OCI-LY7 (cell line): Measurements from ENCODE around the gene MTFP1. TPM values are rescaled to one million over a fixed set of nuclear protein-coding genes. Genes with fewer than 3 reads are reported as not detected.

Experiments
- BruUV-seq: library from RNA; stranded (reverse); fragments of 400-500 nt; replicated peaks from 2 replicates; lab custom pipeline; 2021; lab: Mats Ljungman, UMichigan
- CTCF ChIA-PET: fragments of 300-600 bp; sonication (Branson Sonifier 250); formaldehyde crosslinking; loops from one replicate; lab custom pipeline; 2022; ENCODE audit warnings: antibody characterized with exemption; ENCODE audit not compliant: unreplicated experiment; lab: Charles Lee
- POLR2A ChIA-PET: fragments of 300-600 bp; sonication (Branson Sonifier 250); formaldehyde crosslinking; loops from one replicate; lab custom pipeline; 2022; ENCODE audit warnings: antibody characterized with exemption; lab: Charles Lee
- DNase-seq: peaks from one replicate; pipeline ENCODE4 v3.0.0-alpha.2; 2015; ENCODE audit warnings: low spot score
- H2AFZ ChIP-seq: fragments of 200-600 bp; sonication (generic), shearing (Covaris generic); 2 replicates; pipeline ENCODE4 v1.6.1; 2014; ENCODE audit warnings: mild to moderate bottlenecking, antibody characterized with exemption, low read length, moderate library complexity
- H3K27ac ChIP-seq: fragments of 200-600 bp; sonication (generic); 2 replicates; pipeline ENCODE4 v1.5.1; 2014; ENCODE audit warnings: mixed run types, low read depth, mild to moderate bottlenecking, moderate library complexity, low read length, inconsistent platforms; ENCODE audit not compliant: poor library complexity, severe bottlenecking
- H3K36me3 ChIP-seq: fragments of 200-600 bp; sonication (generic); 2 replicates; pipeline ENCODE4 v1.6.1; 2014; ENCODE audit warnings: mild to moderate bottlenecking, antibody characterized with exemption, low read length, moderate library complexity, mixed read lengths; ENCODE audit not compliant: insufficient read depth
- H3K4me1 ChIP-seq: fragments of 200-600 bp; sonication (generic); 2 replicates; pipeline ENCODE4 v1.5.1; 2014; ENCODE audit warnings: mild to moderate bottlenecking, low read length; ENCODE audit not compliant: insufficient read depth, poor library complexity, severe bottlenecking
- H3K4me2 ChIP-seq: fragments of 200-600 bp; sonication (generic); 2 replicates; pipeline ENCODE4 v1.6.1; 2014; ENCODE audit warnings: mild to moderate bottlenecking, low read length
- H3K4me3 ChIP-seq: fragments of 200-600 bp; sonication (generic); 2 replicates; pipeline ENCODE4 v1.5.1; 2014; ENCODE audit warnings: mild to moderate bottlenecking, low read depth, low read length; ENCODE audit not compliant: poor library complexity, severe bottlenecking
- H3K79me2 ChIP-seq: fragments of 200-600 bp; sonication (generic); 2 replicates; pipeline ENCODE4 v1.6.1; 2016; ENCODE audit warnings: low read depth, mild to moderate bottlenecking, low read length, moderate library complexity, mixed read lengths; ENCODE audit not compliant: insufficient read depth
- H3K9me2 ChIP-seq: fragments of 200-600 bp; sonication (generic); 2 replicates; pipeline ENCODE4 v1.6.1; 2016; ENCODE audit warnings: mild to moderate bottlenecking, low read length, mixed read lengths; ENCODE audit not compliant: insufficient read depth
- H3K9me3 ChIP-seq: fragments of 200-600 bp; sonication (generic); 2 replicates; pipeline ENCODE4 v1.6.1; 2014; ENCODE audit warnings: mild to moderate bottlenecking, mixed run types, low read length, mixed read lengths
- H4K20me1 ChIP-seq: fragments of 200-600 bp; sonication (generic); 2 replicates; pipeline ENCODE4 v1.6.1; 2014; ENCODE audit warnings: mild to moderate bottlenecking, antibody characterized with exemption, low read length, moderate library complexity, mixed read lengths; ENCODE audit not compliant: insufficient read depth
- EZH2phosphoT487 ChIP-seq: fragments of 200-600 bp; sonication (generic); IDR thresholded peaks from 2 replicates; pipeline ENCODE4 v1.6.1; 2018; ENCODE audit warnings: low read depth, borderline replicate concordance, mild to moderate bottlenecking, mixed run types, antibody characterized with exemption, low read length, moderate library complexity, mixed read lengths
- intact Hi-C: fragments of 100-400 bp; cut with micrococcal nuclease; formaldehyde crosslinking; loops from one replicate; pipeline ENCODE4 v1.10.0; 2022; ENCODE audit not compliant: unreplicated experiment
- total RNA-seq, 2 experiments: library from RNA; depleted of rRNA in 1 of 2; stranded (reverse); fragments of >200 nt in 1 of 2; shearing (Covaris generic) in 1 of 2; gene quantifications; 2 replicates each; pipeline ENCODE4 v1.2.3, GENCODE V29; 2014 to 2022
- TF ChIP-seq, protein P1 (sequence below): fragments of 200-600 bp; sonication (generic); conservative IDR thresholded peaks from 2 replicates; pipeline ENCODE4 v1.5.1; 2014; ENCODE audit warnings: mild to moderate bottlenecking, antibody characterized with exemption, low read length, moderate library complexity, mixed read lengths

Gene MTFP1
- total RNA-seq, 2 experiments from 2014 or later = 81.9 to 83.2 TPM

DNA sequence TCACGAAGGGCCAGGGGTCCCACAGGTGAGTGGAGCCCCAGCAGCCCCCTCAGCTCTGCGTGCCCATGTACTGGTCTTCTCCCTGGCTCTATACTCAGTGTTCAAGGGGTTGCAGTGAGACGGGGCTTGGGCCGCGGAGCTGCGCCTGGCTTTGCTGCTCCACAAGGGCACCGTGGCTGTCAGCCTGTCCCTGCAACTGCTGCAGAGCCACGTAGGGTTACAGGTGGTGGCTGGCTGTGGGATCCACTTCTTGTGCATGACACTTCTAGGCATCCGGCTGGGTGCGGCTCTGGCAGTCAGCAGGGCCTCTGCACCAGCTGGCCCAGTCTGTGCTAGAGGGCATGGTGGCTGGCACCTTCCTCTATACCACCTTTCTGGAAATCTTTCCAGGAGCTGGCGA lies 14.3 kb downstream of the MTFP1 start:
- no peak overlapping the region for H3K27ac ChIP-seq
- no peaks in the 10 kb centered on the region for H3K9me2 ChIP-seq
- no peak overlapping the region for H3K4me2 ChIP-seq
- H3K4me3 ChIP-seq = no peak overlapping the region
- ChIA-PET CTCF (no interaction called here), POLR2A (no interaction called here)
- H4K20me1 ChIP-seq = no peaks in the 10 kb centered on the region
- H3K79me2 ChIP-seq = no peaks in the 10 kb centered on the region
- no peak overlapping the region for H2AFZ ChIP-seq
- H3K36me3 ChIP-seq = peaks cover under 1% of the 10 kb centered on the region; the same call in 1 of the 2 replicates
- no TSS peak for BruUV-seq
- H3K9me3 ChIP-seq = no peaks in the 10 kb centered on the region
- TF ChIP-seq, protein P1, sequence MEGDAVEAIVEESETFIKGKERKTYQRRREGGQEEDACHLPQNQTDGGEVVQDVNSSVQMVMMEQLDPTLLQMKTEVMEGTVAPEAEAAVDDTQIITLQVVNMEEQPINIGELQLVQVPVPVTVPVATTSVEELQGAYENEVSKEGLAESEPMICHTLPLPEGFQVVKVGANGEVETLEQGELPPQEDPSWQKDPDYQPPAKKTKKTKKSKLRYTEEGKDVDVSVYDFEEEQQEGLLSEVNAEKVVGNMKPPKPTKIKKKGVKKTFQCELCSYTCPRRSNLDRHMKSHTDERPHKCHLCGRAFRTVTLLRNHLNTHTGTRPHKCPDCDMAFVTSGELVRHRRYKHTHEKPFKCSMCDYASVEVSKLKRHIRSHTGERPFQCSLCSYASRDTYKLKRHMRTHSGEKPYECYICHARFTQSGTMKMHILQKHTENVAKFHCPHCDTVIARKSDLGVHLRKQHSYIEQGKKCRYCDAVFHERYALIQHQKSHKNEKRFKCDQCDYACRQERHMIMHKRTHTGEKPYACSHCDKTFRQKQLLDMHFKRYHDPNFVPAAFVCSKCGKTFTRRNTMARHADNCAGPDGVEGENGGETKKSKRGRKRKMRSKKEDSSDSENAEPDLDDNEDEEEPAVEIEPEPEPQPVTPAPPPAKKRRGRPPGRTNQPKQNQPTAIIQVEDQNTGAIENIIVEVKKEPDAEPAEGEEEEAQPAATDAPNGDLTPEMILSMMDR = no peak
- no peak for TF ChIP-seq EZH2phosphoT487
- DNase-seq = no peak
- peaks cover 43% of the 10 kb centered on the region for H3K4me1 ChIP-seq
- intact Hi-C loops = loop anchor here (5.0 kb wide), 2 partner anchors 167 to 852 kb away; partner anchors contain the start of genes PIK3IP1 and TCN2

DNA sequence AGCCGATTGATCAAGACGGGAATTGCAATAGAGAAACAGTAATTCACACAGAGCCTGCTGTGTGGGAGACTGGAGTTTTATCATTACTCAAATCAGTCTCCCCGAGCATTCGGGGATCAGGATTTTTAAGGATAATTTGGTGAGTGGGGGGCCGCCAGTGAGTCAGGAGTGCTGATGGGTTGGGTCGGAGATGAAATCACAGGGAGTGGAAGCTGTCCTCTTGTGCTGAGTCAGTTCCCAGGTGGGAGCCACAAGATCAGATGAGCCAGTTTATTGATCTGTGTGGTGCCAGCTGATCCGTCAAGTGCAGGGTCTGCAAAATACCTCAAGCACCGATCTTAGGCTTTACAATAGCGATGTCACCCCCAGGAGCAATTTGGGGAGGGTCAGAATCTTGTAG lies 15.5 kb downstream of the MTFP1 start:
- TF ChIP-seq, protein P1 = no peak
- no peak for TF ChIP-seq EZH2phosphoT487
- intact Hi-C loops = no loop called here
- Histone ChIP-seq H3K36me3 (no peaks in the 10 kb centered on the region), H4K20me1 (no peaks in the 10 kb centered on the region), H3K4me1 (peaks cover 35% of the 10 kb centered on the region), H3K4me2 (no peak overlapping the region), H3K9me2 (no peaks in the 10 kb centered on the region), H3K4me3 (no peak overlapping the region), H3K9me3 (no peaks in the 10 kb centered on the region), H2AFZ (no peak overlapping the region), H3K79me2 (no peaks in the 10 kb centered on the region), H3K27ac (no peak overlapping the region)
- ChIA-PET CTCF (no interaction called here), POLR2A (no interaction called here)
- BruUV-seq = no TSS peak
- no peak for DNase-seq

DNA sequence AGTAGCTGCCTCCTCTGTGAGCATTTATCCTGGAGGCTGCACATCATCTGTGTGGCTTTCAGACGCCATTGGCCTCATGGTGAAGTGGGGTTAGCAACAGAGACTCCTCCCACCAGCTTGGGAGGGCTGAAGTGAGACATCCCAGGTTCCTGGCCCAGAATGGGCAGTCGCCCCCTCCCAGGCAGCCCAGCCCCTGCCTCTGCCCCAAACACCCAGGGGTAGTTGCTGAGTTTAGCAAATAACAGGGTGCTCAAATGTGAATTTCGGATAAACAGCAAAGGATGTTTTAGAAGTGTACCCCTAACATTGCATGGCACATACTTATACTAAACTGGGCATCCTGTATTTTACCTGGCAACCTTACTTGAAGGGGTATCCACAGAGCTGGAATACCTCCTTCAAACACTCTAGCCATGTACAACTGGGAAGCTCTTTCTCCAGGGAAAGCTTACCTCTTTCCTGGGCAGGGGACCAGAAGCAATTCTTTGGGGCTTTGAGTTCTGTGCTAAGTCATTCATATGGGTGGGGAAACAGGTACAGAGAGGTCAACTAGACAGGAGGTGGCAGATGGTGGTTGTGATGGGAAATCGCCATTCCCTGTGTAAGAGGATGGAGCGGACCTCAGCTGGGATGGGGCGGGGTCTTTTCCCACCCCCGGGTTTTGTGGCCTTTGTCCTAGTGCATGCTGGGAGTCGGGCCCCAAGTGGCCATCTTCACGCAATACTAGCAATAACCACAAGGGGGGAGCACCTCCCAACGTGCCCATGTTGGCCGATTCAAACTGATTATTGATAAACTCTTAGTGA lies 19.3 kb downstream of the MTFP1 start:
- Histone ChIP-seq H3K79me2 (no peaks in the 10 kb centered on the region), H3K9me3 (no peaks in the 10 kb centered on the region), H3K4me2 (peak overlapping the region; percentile 47), H3K36me3 (no peaks in the 10 kb centered on the region), H3K27ac (peak overlapping the region; percentile 3), H3K4me3 (peak overlapping the region; percentile 29), H4K20me1 (no peaks in the 10 kb centered on the region), H3K9me2 (no peaks in the 10 kb centered on the region), H2AFZ (peak overlapping the region; percentile 91), H3K4me1 (peaks cover 31% of the 10 kb centered on the region)
- TF ChIP-seq, protein P1 = peak; percentile 89
- no peak for TF ChIP-seq EZH2phosphoT487
- BruUV-seq = no TSS peak
- intact Hi-C loops = loop anchor here (2.0 kb wide), 1 partner anchor 40 kb away; no protein-coding TSS in a partner anchor
- peak; percentile 76 for DNase-seq
- ChIA-PET CTCF (interaction anchor here (1.6 kb wide), 1 partner anchor 9 kb away, joined by 5 read pairs; no protein-coding TSS in a partner anchor), POLR2A (interaction anchor here (1.1 to 1.4 kb wide), 2 partner anchors 21 to 53 kb away, joined by 3 to 6 read pairs; no protein-coding TSS in a partner anchor)
